GM12878 (cell line): ENCODE measurements around the gene FLT1. TPM values are rescaled to one million over a fixed set of nuclear protein-coding genes. Genes with fewer than 3 reads are reported as not detected.

Experiments used
- ATAC-seq: fragments of 200-7000 bp; cut with Tn5 transposase; 3 replicates; pipeline ENCODE4 v1.9.1; 2020; ENCODE audit warnings: mild to moderate bottlenecking, moderate library complexity
- BruUV-seq: library from RNA; stranded (reverse); fragments of 400-500 nt; replicated peaks from 2 replicates; lab custom pipeline; 2021; lab: Mats Ljungman, UMichigan
- CTCF ChIA-PET: fragments of 300-600 bp; sonication (Branson Sonifier 250); formaldehyde crosslinking; extraction: SDS; loops from one replicate; lab custom pipeline; 2021; ENCODE audit warnings: inconsistent platforms; lab: Yijun Ruan, JAX
- POLR2A ChIA-PET: fragments of 350-600 bp; formaldehyde crosslinking; extraction: SDS; loops from one replicate; lab custom pipeline; 2021; ENCODE audit warnings: inconsistent platforms; lab: Charles Lee
- RAD21 ChIA-PET: fragments of 300-600 bp; sonication (Branson Sonifier 250); formaldehyde crosslinking; loops from one replicate; lab custom pipeline; 2023; ENCODE audit warnings: antibody characterized with exemption; ENCODE audit not compliant: unreplicated experiment; lab: Charles Lee
- SMC1A ChIA-PET: fragments of 300-600 bp; sonication (Branson Sonifier 250); formaldehyde crosslinking; loops from one replicate; lab custom pipeline; 2023; ENCODE audit not compliant: unreplicated experiment, uncharacterized antibody; lab: Charles Lee
- DNase-seq: peaks from one replicate; pipeline ENCODE4 v3.0.0-alpha.2; 2011; ENCODE audit warnings: low read depth, low spot score
- FAIRE-seq: peaks from 3 replicates; lab custom pipeline; 2011; peaks lifted over from hg19 to GRCh38; lab: Jason Lieb, UNC
- H2AFZ ChIP-seq: 2 replicates; pipeline ENCODE4 v1.6.0; 2011; ENCODE audit warnings: low read depth, low read length, control low read depth; ENCODE audit not compliant: control insufficient read depth
- H3K27ac ChIP-seq: 2 replicates; pipeline ENCODE4 v1.5.1; 2011; ENCODE audit warnings: control low read depth; ENCODE audit not compliant: control insufficient read depth, insufficient read depth
- H3K27me3 ChIP-seq, 2 experiments: replicated peaks in 1 of 2; 2 replicates each; pipeline versions ENCODE4 v1.6.0 to v1.6.1; 2011; ENCODE audit warnings: low read length in 1 of 2; ENCODE audit not compliant: control insufficient read depth in 2 of 2, insufficient read depth in 2 of 2
- H3K36me3 ChIP-seq, 2 experiments: 2 replicates each; pipeline ENCODE4 v1.5.1; 2011; ENCODE audit warnings: low read length in 1 of 2; ENCODE audit not compliant: control insufficient read depth in 2 of 2, insufficient read depth in 2 of 2
- H3K4me1 ChIP-seq: 2 replicates; pipeline ENCODE4 v1.6.1; 2011; ENCODE audit warnings: mild to moderate bottlenecking, low read length, moderate library complexity, mixed read lengths; ENCODE audit not compliant: control insufficient read depth, insufficient read depth
- H3K4me2 ChIP-seq: 2 replicates; pipeline ENCODE4 v1.6.0; 2011; ENCODE audit warnings: control low read depth; ENCODE audit not compliant: control insufficient read depth, insufficient read depth
- H3K4me3 ChIP-seq: fragments of 200-600 bp; sonication (generic); 2 replicates; pipeline ENCODE4 v1.5.1; 2016
- H3K79me2 ChIP-seq: 2 replicates; pipeline ENCODE4 v1.6.0; 2011; ENCODE audit warnings: low read length; ENCODE audit not compliant: control insufficient read depth, insufficient read depth
- H3K9ac ChIP-seq: 2 replicates; pipeline ENCODE4 v1.8.0; 2011; ENCODE audit warnings: low read length, control low read depth, mixed read lengths; ENCODE audit not compliant: control insufficient read depth, insufficient read depth
- H3K9me3 ChIP-seq: replicated peaks from 3 replicates; pipeline ENCODE4 v1.5.1; 2011; ENCODE audit warnings: mild to moderate bottlenecking, low read length; ENCODE audit not compliant: control insufficient read depth, insufficient read depth
- H4K20me1 ChIP-seq: 2 replicates; pipeline ENCODE4 v1.6.0; 2011; ENCODE audit not compliant: control insufficient read depth, insufficient read depth
- BACH1 ChIP-seq: fragments of 450-650 bp; IDR thresholded peaks from 2 replicates; pipeline ENCODE4 v1.6.1; 2017; ENCODE audit warnings: mild to moderate bottlenecking, borderline replicate concordance
- CBX5 ChIP-seq: sonication (generic); IDR thresholded peaks from 2 replicates; pipeline ENCODE4 v1.6.1; 2016; ENCODE audit warnings: low read depth, moderate library complexity, mild to moderate bottlenecking, inconsistent platforms
- JUND ChIP-seq: IDR thresholded peaks from 2 replicates; pipeline ENCODE4 v1.6.1; 2012; ENCODE audit warnings: low read depth, mild to moderate bottlenecking, low read length, improper control_type of control experiment, moderate library complexity
- NR2F1 ChIP-seq: fragments of 450-650 bp; conservative IDR thresholded peaks from 2 replicates; pipeline ENCODE4 v1.6.1; 2017; ENCODE audit warnings: mild to moderate bottlenecking
- PAX5 ChIP-seq: IDR thresholded peaks from 2 replicates; pipeline ENCODE4 v1.6.1; 2011; ENCODE audit warnings: low read depth, low read length, borderline replicate concordance
- RAD21 ChIP-seq: IDR thresholded peaks from 2 replicates; pipeline ENCODE4 v1.6.1; 2011; ENCODE audit warnings: mild to moderate bottlenecking, low read depth, low read length, moderate library complexity; ENCODE audit not compliant: insufficient read depth
- RBBP5 ChIP-seq: fragments of 200-600 bp; sonication (generic); conservative IDR thresholded peaks from 2 replicates; pipeline ENCODE4 v1.6.1; 2016
- SPI1 ChIP-seq: IDR thresholded peaks from 2 replicates; pipeline ENCODE4 v1.6.1; 2011; ENCODE audit warnings: low read depth, mild to moderate bottlenecking, low read length, moderate library complexity, borderline replicate concordance; ENCODE audit not compliant: insufficient read depth
- SREBF1 ChIP-seq: IDR thresholded peaks from 2 replicates; pipeline ENCODE4 v1.6.1; 2012; ENCODE audit warnings: mild to moderate bottlenecking, low read length
- WGBS: methylation state at CpG from one replicate; pipeline ENCODE4 v1.1.6; 2016; ENCODE audit warnings: low lambda C conversion rate; ENCODE audit not compliant: insufficient replicate concordance, insufficient coverage; ENCODE audit errors: missing lambda C conversion rate; 5-methylcytosine and 5-hydroxymethylcytosine counted together
- in situ Hi-C: fragments of 300-500 bp; cut with MboI; formaldehyde crosslinking; loops from 9 replicates; pipeline ENCODE4 v1.14.3; 2018; ENCODE audit warnings: mixed read lengths
- intact Hi-C: fragments of 100-400 bp; cut with micrococcal nuclease; formaldehyde crosslinking; loops from one replicate; pipeline ENCODE4 v1.14.2; 2022; ENCODE audit not compliant: unreplicated experiment
- polyA plus RNA-seq, 11 experiments: library from polyadenylated mRNA; depleted of rRNA in 4 of 11; unstranded in 6 of 11; stranded (reverse) in 5 of 11; fragments of >200 nt; fragmentation: Nextera tagmentation in 4 of 11; fragmentation: Illumina TruSeq in 1 of 11; extraction: Ambion mirVana in 4 of 11; extraction: Trizol in 1 of 11; gene quantifications; 1 replicate in 1 of 11; 2 replicates in 10 of 11; pipeline versions ENCODE4 v1.2.1 to v1.2.3, GENCODE V29; 2011 to 2016; ENCODE audit warnings: inconsistent platforms in 2 of 11, missing spikeins in 2 of 11, low read depth in 1 of 11
- total RNA-seq, 4 experiments: library from RNA; depleted of rRNA in 3 of 4; stranded (reverse); fragments of >200 nt in 3 of 4; fragmentation: Illumina TruSeq in 1 of 4; extraction: Trizol in 1 of 4; gene quantifications; 2 replicates each; pipeline versions ENCODE4 v1.2.1 to v1.2.3, GENCODE V29; 2013 to 2021

The FLT1 gene
- total and polyA plus RNA-seq, 10 of the 15 experiments (the other 5 are each of a cell fraction or from before 2014, with no cell fraction given) = 0.55 to 5.6 (median 0.84) TPM

DNA sequence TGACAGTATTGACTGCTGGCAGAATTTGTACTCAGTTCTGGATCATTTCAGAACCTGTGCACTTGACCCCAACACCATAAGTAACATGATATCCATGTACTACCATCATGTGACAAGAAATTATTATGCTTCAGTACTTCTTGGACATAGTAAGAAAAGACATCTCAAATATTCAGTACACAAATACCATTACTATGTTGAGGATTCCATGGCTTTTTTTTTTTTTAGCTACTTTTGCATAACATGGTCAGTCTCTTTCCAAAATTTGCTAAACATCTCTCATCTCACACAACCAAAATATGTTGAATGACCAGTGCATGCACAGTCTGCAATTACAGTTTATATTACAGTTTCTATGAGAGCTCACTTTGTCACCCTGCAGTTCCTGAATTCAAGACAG is 85.3 kb downstream of the FLT1 start:
- no peak for DNase-seq
- H3K36me3 ChIP-seq = no peaks in the 10 kb centered on the region
- H3K9me3 ChIP-seq = no peaks in the 10 kb centered on the region
- H3K9ac ChIP-seq = no peak overlapping the region
- POLR2A ChIA-PET = interaction anchor here (0.5 to 1.3 kb wide), 6 partner anchors 9 to 576 kb away, joined by 3 to 5 read pairs (median 4); no protein-coding TSS in a partner anchor
- no peaks in the 10 kb centered on the region for H4K20me1 ChIP-seq
- in situ Hi-C loops = no loop called here
- no peak overlapping the region for H3K4me3 ChIP-seq
- CTCF ChIA-PET = interaction anchor here (0.7 to 1.6 kb wide), 7 partner anchors 17 to 387 kb away, joined by 3 read pairs; no protein-coding TSS in a partner anchor
- no peak overlapping the region for H2AFZ ChIP-seq
- H3K27me3 ChIP-seq = no peaks in the 10 kb centered on the region
- no TSS peak for BruUV-seq
- peak; percentile 64 for FAIRE-seq
- no peak for ATAC-seq
- no peak overlapping the region for H3K27ac ChIP-seq
- TF ChIP-seq RBBP5 (no peak), SREBF1 (no peak), BACH1 (no peak), JUND (no peak), PAX5 (no peak), RAD21 (no peak), CBX5 (no peak)
- TF ChIP-seq, all 136 proteins: peak for 0
- no peak overlapping the region for H3K4me2 ChIP-seq
- peaks cover 33% of the 10 kb centered on the region for H3K4me1 ChIP-seq
- intact Hi-C loops = no loop called here
- ChIA-PET RAD21 (interaction anchor here (0.9 to 1.7 kb wide), 5 partner anchors 9 to 248 kb away, joined by 3 to 6 read pairs (median 3); no protein-coding TSS in a partner anchor), SMC1A (interaction anchor here (0.7 to 2.2 kb wide), 11 partner anchors 11 to 1536 kb away, joined by 3 to 10 read pairs (median 4); no protein-coding TSS in a partner anchor)
- H3K79me2 ChIP-seq = no peaks in the 10 kb centered on the region

DNA sequence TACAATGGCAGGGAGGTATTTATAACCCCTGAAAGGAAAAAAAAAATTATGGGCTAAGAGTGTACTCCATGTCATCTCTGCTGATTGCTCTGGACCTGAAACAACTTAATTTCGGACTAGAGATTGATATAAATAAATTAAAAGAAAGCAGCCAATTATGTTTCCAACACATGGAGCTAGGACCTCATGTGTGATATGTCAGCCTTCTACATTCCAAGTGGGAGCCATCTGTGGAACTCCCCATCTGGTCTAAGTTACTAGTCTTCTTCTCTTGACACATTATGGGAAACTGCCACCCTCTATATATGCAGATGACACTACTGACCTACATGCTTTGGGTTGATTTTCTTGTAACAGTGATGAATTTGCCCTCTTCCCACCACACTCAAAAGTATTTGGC is 86.1 kb downstream of the FLT1 start:
- in situ Hi-C loops (no loop called here), intact Hi-C loops (no loop called here)
- SMC1A ChIA-PET = interaction anchor here (1.2 to 2.2 kb wide), 6 partner anchors 10 to 28 kb away, joined by 3 to 10 read pairs (median 6); no protein-coding TSS in a partner anchor
- ATAC-seq = no peak
- Histone ChIP-seq H4K20me1 (no peaks in the 10 kb centered on the region), H3K4me1 (peaks cover 28% of the 10 kb centered on the region), H3K36me3 (no peaks in the 10 kb centered on the region), H3K27me3 (no peaks in the 10 kb centered on the region), H3K27ac (no peak overlapping the region; the same call in 1 of the 2 replicates), H3K9me3 (no peaks in the 10 kb centered on the region), H3K4me3 (no peak overlapping the region), H3K79me2 (no peaks in the 10 kb centered on the region), H3K9ac (peak overlapping the region; percentile 15; the same call in 1 of the 2 replicates)
- CTCF ChIA-PET = interaction anchor here (1.2 to 1.3 kb wide), 2 partner anchors 17 to 388 kb away, joined by 3 read pairs; no protein-coding TSS in a partner anchor
- RAD21 ChIA-PET = interaction anchor here (1.0 to 1.5 kb wide), 2 partner anchors 69 to 230 kb away, joined by 3 read pairs; no protein-coding TSS in a partner anchor
- no TSS peak for BruUV-seq
- no peak for FAIRE-seq
- POLR2A ChIA-PET = interaction anchor here (1.0 kb wide), 1 partner anchor 250 kb away, joined by 5 read pairs; no protein-coding TSS in a partner anchor
- WGBS = 38% methylated on average over 1 of the region's 1 CpG
- no peak for TF ChIP-seq SPI1
- no peak for TF ChIP-seq NR2F1
- TF ChIP-seq, all 136 proteins: peak for 0
- peak overlapping the region; percentile 49; the same call in 1 of the 2 replicates for H3K4me2 ChIP-seq
- H2AFZ ChIP-seq = peak overlapping the region; percentile 75
- no peak for DNase-seq
